Heart right ventricle (tissue), 16 donors: Measurements from ENCODE around the gene FLACC1. TPM values are rescaled to one million over a fixed set of nuclear protein-coding genes. Genes with fewer than 3 reads are reported as not detected.
"Not testable (repeated sequence)": the region's sequence is repeated elsewhere in the genome, so short reads cannot be mapped to it uniquely, and the experiment has no call there.

Experiments used
- ATAC-seq, 8 donors: fragments of 200-7000 bp; cut with Tn5 transposase; one replicate each; pipeline ENCODE4 v1.9.1; 2020; ENCODE audit warnings: mild to moderate bottlenecking in 8 of 8, moderate library complexity in 8 of 8, moderate number of reproducible peaks in 1 of 8
- DNase-seq, 2 donors: peaks; one replicate each; pipeline ENCODE4 v3.0.0-alpha.2; 2020
- H3K27ac ChIP-seq, 10 donors: fragments of 200-600 bp; sonication (generic) in 2 of 10; one replicate each; pipeline versions ENCODE4 v1.5.0 to v1.8.0; 2020 to 2022; ENCODE audit warnings: mild to moderate bottlenecking in 3 of 10
- H3K27me3 ChIP-seq, 7 donors: fragments of 200-600 bp; one replicate each; pipeline ENCODE4 v1.8.0; 2021 to 2022; ENCODE audit warnings: mild to moderate bottlenecking in 2 of 7
- H3K36me3 ChIP-seq, 9 donors: fragments of 200-600 bp; sonication (generic) in 1 of 9; one replicate each; pipeline versions ENCODE4 v1.5.0 to v1.8.0; 2020 to 2022; ENCODE audit warnings: mild to moderate bottlenecking in 2 of 9
- H3K4me1 ChIP-seq, 9 donors: fragments of 200-600 bp; sonication (generic) in 1 of 9; one replicate each; pipeline versions ENCODE4 v1.5.0 to v1.8.0; 2020 to 2022; ENCODE audit warnings: mild to moderate bottlenecking in 4 of 9
- H3K4me3 ChIP-seq, 10 donors: fragments of 200-600 bp; sonication (generic) in 2 of 10; one replicate each; pipeline versions ENCODE4 v1.5.0 to v1.8.0; 2020 to 2022; ENCODE audit warnings: mild to moderate bottlenecking in 7 of 10, moderate library complexity in 2 of 10
- H3K9me3 ChIP-seq, 11 donors: fragments of 200-600 bp in 10 of 11; sonication (generic) in 2 of 11; one replicate each; pipeline versions ENCODE4 v1.5.0 to v1.8.0; 2013 to 2022; ENCODE audit warnings: mild to moderate bottlenecking in 2 of 11, control low read depth in 1 of 11, moderate library complexity in 1 of 11
- CTCF ChIP-seq, 9 donors: fragments of 200-600 bp; sonication (generic) in 2 of 9; IDR thresholded peaks; one replicate each; pipeline versions ENCODE4 v1.5.0 to v1.8.0; 2021 to 2022; ENCODE audit warnings: antibody characterized with exemption in 9 of 9, mild to moderate bottlenecking in 5 of 9, moderate library complexity in 1 of 9
- WGBS, 2 donors: extraction: QIAGEN DNeasy Blood & Tissue Kit; methylation state at CpG; one replicate each; pipeline ENCODE4 v1.1.7; 2013; ENCODE audit warnings: inconsistent platforms in 1 of 2; 5-methylcytosine and 5-hydroxymethylcytosine counted together
- intact Hi-C, 10 donors: fragments of 100-400 bp; cut with DNase I; formaldehyde crosslinking; loops; one replicate each; pipeline versions ENCODE4 v1.11.1 to v1.14.2; 2022
- polyA plus RNA-seq, 2 donors: library from polyadenylated mRNA; stranded (reverse); fragments of 200-250 nt; gene quantifications; one replicate each; pipeline ENCODE4 v1.2.3, GENCODE V29; 2013
- total RNA-seq, 10 donors: library from RNA; stranded (reverse); fragmentation: NEBNext Ultra II Directional in 3 of 10; extraction: Animal tissue kit (Norgen Biotek cat#: 25700) in 3 of 10; gene quantifications; one replicate each; pipeline versions ENCODE4 v1.2.1 to v1.2.4, GENCODE V29; 2021 to 2023
- donor health status: Arrhythmogenic right ventricular cardiomyopathy.
- donor health status: ischemic (EF 13 %, LVEDD 7.1; RV severe dilation, severe dysfunction).
- donor health status: healthy with polysubstance abuse.
- donor health status: DM: no; HTN: yes; CAD: no.
- donor health status: DM: no; HTN: no; CAD: no.
- donor health status: ischemic (EF 25% LVEDD 6.9; RV normal size, moderate dysfunction).
- donor health status: ischemic (EF 25% LVEDD 5.7; RV mildly dilated, moderate dysfunction).
- donor health status: healthy.
- donor health status: DM: yes; HTN: yes; CAD: no.
- donor health status: Ischemic cardiomyopathy.
- donor health status: ischemic (EF 35%, LVEDD 5.7; RV mildly dilated, moderate dysfunction).
- donor health status: nonischemic (EF 11% LVEDD 7.7; RV severe dilation, severe dysfunction).
- donor health status: DM: yes; HTN: yes; CAD: no.
- donor health status: PGD.
- donor health status: ischemic (EF 29% LVEDD 5.4; RV normal size, mild dysfunction).
- donor health status: nonischemic (EF 23%, LVEDD 6.1; RV moderate dilation, normal function).

The FLACC1 gene
- total and polyA plus RNA-seq, 12 donors, result 0.88 to 15.9 (median 7.3) TPM

GRCh38 chr2:201378496-201379397 is 21.6 kb upstream of the FLACC1 start:
- Histone ChIP-seq H3K4me3 (no peak overlapping the region), H3K9me3 (peaks cover 0 to 12% (median 0%) of the 10 kb centered on the region in 11 donors), H3K4me1 (no peaks in the 10 kb centered on the region), H3K36me3 (peaks cover 0 to 94% (median 31%) of the 10 kb centered on the region in 9 donors), H3K27ac (no peak overlapping the region), H3K27me3 (no peaks in the 10 kb centered on the region)
- TF ChIP-seq CTCF (IDR thresholded peaks at IDR 0.05), result no peak
- ATAC-seq (no peak), DNase-seq (no peak)
- 74 to 85% methylated on average over 5 of the region's 5 CpGs for WGBS, 2 donors
- intact Hi-C loops, result no loop called here

GRCh38 chr2:201377218-201377617 is 20.1 kb upstream of the FLACC1 start:
- Histone ChIP-seq H3K4me1 (no peaks in the 10 kb centered on the region), H3K27ac (no peak overlapping the region), H3K36me3 (peaks cover 0 to 79% (median 24%) of the 10 kb centered on the region in 9 donors), H3K4me3 (no peak overlapping the region), H3K9me3 (peaks cover 0 to 12% (median 0%) of the 10 kb centered on the region in 11 donors), H3K27me3 (no peaks in the 10 kb centered on the region)
- ATAC-seq, result peak in 1 of 8 donors; percentile 14
- intact Hi-C loops, result no loop called here
- DNase-seq, result no peak
- 57 to 90% methylated on average over 3 of the region's 3 CpGs for WGBS, 2 donors
- TF ChIP-seq CTCF (IDR thresholded peaks at IDR 0.05), result no peak

- no peak for TF ChIP-seq CTCF (IDR thresholded peaks at IDR 0.05)
- Histone ChIP-seq H3K4me3 (no peak overlapping the region), H3K27me3 (no peaks in the 10 kb centered on the region), H3K9me3 (peaks cover 0 to 31% (median 8%) of the 10 kb centered on the region in 11 donors), H3K4me1 (peaks cover 0 to 8% (median 0%) of the 10 kb centered on the region in 9 donors), H3K36me3 (peaks cover 0 to 49% (median 0%) of the 10 kb centered on the region in 9 donors), H3K27ac (no peak overlapping the region)
- intact Hi-C loops, result loop anchor here in 1 of 10 donors (10.0 kb wide), 1 partner anchor 115 kb away; no protein-coding TSS in a partner anchor
- ATAC-seq (peak in 2 of 8 donors; percentile 17 to 26), DNase-seq (no peak)
- WGBS, 2 donors, result 83 to 87% methylated on average over 11 of the region's 11 CpGs
Observed at GRCh38 chr2:201369775-201370174, 12.6 kb upstream of the FLACC1 start.

GRCh38 chr2:201369318-201369717 is 12.2 kb upstream of the FLACC1 start:
- 87 to 91% methylated on average over 8 of the region's 8 CpGs for WGBS, 2 donors
- peaks cover 0 to 31% (median 8%) of the 10 kb centered on the region in 11 donors for H3K9me3 ChIP-seq
- not testable (repeated sequence) for H3K4me3 ChIP-seq, H3K27me3 ChIP-seq, DNase-seq, H3K27ac ChIP-seq, H3K4me1 ChIP-seq
- H3K36me3 ChIP-seq, result peaks cover 0 to 49% (median 0%) of the 10 kb centered on the region in 9 donors
- ATAC-seq, result peak in 1 of 8 donors; percentile 59
- intact Hi-C loops, result loop anchor here in 1 of 10 donors (10.0 kb wide), 1 partner anchor 115 kb away; no protein-coding TSS in a partner anchor
